ENCODE measurements around the gene ATG2B. TPM values are rescaled to one million over a fixed set of nuclear protein-coding genes. Genes with fewer than 3 reads are reported as not detected.
"Not testable (repeated sequence)": the region's sequence is repeated elsewhere in the genome, so short reads cannot be mapped to it uniquely, and the experiment has no call there.

ATG2B gene
- total RNA-seq, 1 donor from 2014 or later: 22.4 TPM

- Histone ChIP-seq H3K36me3 (no peaks in the 10 kb centered on the region), H3K9me3 (no peaks in the 10 kb centered on the region), H3K27ac (no peak overlapping the region), H3K4me1 (no peaks in the 10 kb centered on the region), H3K4me3 (no peak overlapping the region), H3K27me3 (ENCODE audit: low read depth) (no peaks in the 10 kb centered on the region)
- DNase-seq (no peak), ATAC-seq (peak; percentile 32 to 44)
- TF ChIP-seq CTCF (IDR thresholded peaks at IDR 0.05): no peak
- intact Hi-C loops (cut with DNase I): no loop called here
Measured at GRCh38 chr14:96246539-96246847, 116.6 kb downstream of the ATG2B start.

GRCh38 chr14:96245710-96246538, 117.2 kb downstream of the ATG2B start:
- Histone ChIP-seq H3K4me3 (no peak overlapping the region), H3K27ac (no peak overlapping the region), H3K4me1 (no peaks in the 10 kb centered on the region), H3K9me3 (no peaks in the 10 kb centered on the region), H3K36me3 (no peaks in the 10 kb centered on the region), H3K27me3 (ENCODE audit: low read depth) (no peaks in the 10 kb centered on the region)
- no peak for DNase-seq
- no peak for TF ChIP-seq CTCF (IDR thresholded peaks at IDR 0.05)
- intact Hi-C loops (cut with DNase I): no loop called here
- ATAC-seq: no peak

- DNase-seq; H3K4me3 ChIP-seq; ATAC-seq; H3K36me3 ChIP-seq; H3K9me3 ChIP-seq; H3K27ac ChIP-seq; intact Hi-C loops (cut with DNase I); H3K4me1 ChIP-seq; H3K27me3 ChIP-seq (ENCODE audit: low read depth): not testable (repeated sequence)
Measured at GRCh38 chr14:96245074-96245473, 118.1 kb downstream of the ATG2B start.

- Histone ChIP-seq H3K4me3 (no peak overlapping the region), H3K27me3 (ENCODE audit: low read depth) (no peaks in the 10 kb centered on the region), H3K4me1 (no peaks in the 10 kb centered on the region), H3K9me3 (no peaks in the 10 kb centered on the region), H3K36me3 (no peaks in the 10 kb centered on the region), H3K27ac (no peak overlapping the region)
- intact Hi-C loops (cut with DNase I): no loop called here
- TF ChIP-seq CTCF (IDR thresholded peaks at IDR 0.05): no peak
- DNase-seq (no peak), ATAC-seq (no peak)
Measured at GRCh38 chr14:96243785-96244184, 119.4 kb downstream of the ATG2B start.

- H3K9me3 ChIP-seq: no peaks in the 10 kb centered on the region
- no peaks in the 10 kb centered on the region for H3K4me1 ChIP-seq
- ATAC-seq: no peak
- no peak overlapping the region for H3K4me3 ChIP-seq
- no peaks in the 10 kb centered on the region for H3K36me3 ChIP-seq
- intact Hi-C loops (cut with DNase I): no loop called here
- no peak for DNase-seq
- H3K27me3 ChIP-seq (ENCODE audit: low read depth): no peaks in the 10 kb centered on the region
- no peak for TF ChIP-seq CTCF (IDR thresholded peaks at IDR 0.05)
- no peak overlapping the region for H3K27ac ChIP-seq
Measured at GRCh38 chr14:96242126-96242525, 121.0 kb downstream of the ATG2B start.

- no peak for TF ChIP-seq CTCF (IDR thresholded peaks at IDR 0.05)
- intact Hi-C loops (cut with DNase I): no loop called here
- H3K36me3 ChIP-seq: no peaks in the 10 kb centered on the region
Measured at GRCh38 chr14:96240641-96241040, 122.5 kb downstream of the ATG2B start.

More at GRCh38 chr14:96240641-96241040, 122.5 kb downstream of the ATG2B start:
- ATAC-seq (no peak), DNase-seq (no peak)
- Histone ChIP-seq H3K27me3 (ENCODE audit: low read depth) (no peaks in the 10 kb centered on the region), H3K9me3 (no peaks in the 10 kb centered on the region), H3K4me3 (no peak overlapping the region), H3K27ac (no peak overlapping the region), H3K4me1 (no peaks in the 10 kb centered on the region)

All from lower lobe of right lung (tissue), 2 donors.